MM.1S (cell line): ENCODE results near the gene SFMBT1.

Experiments used
- DNase-seq: peaks from one replicate; pipeline ENCODE4 v3.0.0-alpha.2; 2015
- H2AFZ ChIP-seq: fragments of 300-600 bp; sonication (generic); 2 replicates; pipeline ENCODE4 v1.6.0; 2016; ENCODE audit warnings: antibody characterized with exemption, low read length
- H3F3A ChIP-seq: fragments of 300-600 bp; sonication (generic); 2 replicates; pipeline ENCODE4 v1.6.1; 2016; ENCODE audit warnings: mild to moderate bottlenecking, antibody characterized with exemption, low read length, moderate library complexity, mixed read lengths; ENCODE audit not compliant: insufficient read depth
- H3K27ac ChIP-seq: fragments of 300-600 bp; sonication (generic); 2 replicates; pipeline ENCODE4 v1.5.1; 2016; ENCODE audit warnings: mild to moderate bottlenecking, low read length
- H3K27me3 ChIP-seq: fragments of 300-600 bp; sonication (generic); replicated peaks from 2 replicates; pipeline ENCODE4 v1.6.0; 2016; ENCODE audit warnings: low read length; ENCODE audit not compliant: insufficient read depth
- H3K36me3 ChIP-seq: fragments of 300-600 bp; sonication (generic); replicated peaks from 2 replicates; pipeline ENCODE4 v1.6.1; 2016; ENCODE audit warnings: mild to moderate bottlenecking, low read length, mixed read lengths; ENCODE audit not compliant: insufficient read depth
- H3K4me1 ChIP-seq: fragments of 300-600 bp; sonication (generic); 2 replicates; pipeline ENCODE4 v1.6.1; 2016; ENCODE audit warnings: low read length, mixed read lengths
- H3K4me2 ChIP-seq: fragments of 300-600 bp; sonication (generic); 2 replicates; pipeline ENCODE4 v1.6.0; 2016; ENCODE audit warnings: low read depth, low read length
- H3K4me3 ChIP-seq: fragments of 300-600 bp; sonication (generic); 2 replicates; pipeline ENCODE4 v1.5.1; 2016; ENCODE audit warnings: low read length, mixed read lengths
- H3K79me2 ChIP-seq: fragments of 300-600 bp; sonication (generic); 2 replicates; pipeline ENCODE4 v1.6.1; 2016; ENCODE audit warnings: mixed run types, low read length, mixed read lengths
- H3K9ac ChIP-seq: fragments of 300-600 bp; sonication (generic); 2 replicates; pipeline ENCODE4 v1.6.1; 2016; ENCODE audit warnings: low read length, mixed read lengths
- H3K9me2 ChIP-seq: fragments of 300-600 bp; sonication (generic); replicated peaks from 2 replicates; pipeline ENCODE4 v1.6.1; 2016; ENCODE audit warnings: mild to moderate bottlenecking, low read length, mixed read lengths; ENCODE audit not compliant: insufficient read depth
- H3K9me3 ChIP-seq: fragments of 300-600 bp; sonication (generic); replicated peaks from 2 replicates; pipeline ENCODE4 v1.6.1; 2016; ENCODE audit warnings: mild to moderate bottlenecking, low read length, mixed read lengths; ENCODE audit not compliant: insufficient read depth
- H4K20me1 ChIP-seq: fragments of 300-600 bp; sonication (generic); 2 replicates; pipeline ENCODE4 v1.6.1; 2016; ENCODE audit warnings: mild to moderate bottlenecking, low read length, moderate library complexity, mixed read lengths; ENCODE audit not compliant: insufficient read depth
- CTCF ChIP-seq: fragments of 300-600 bp; sonication (generic); IDR thresholded peaks from 2 replicates; pipeline ENCODE4 v1.5.1; 2016; ENCODE audit warnings: antibody characterized with exemption, low read length, mixed read lengths
- EZH2 ChIP-seq: fragments of 300-600 bp; sonication (generic); optimal IDR thresholded peaks from 2 replicates; pipeline ENCODE3; 2017; ENCODE audit warnings: low read depth, mild to moderate bottlenecking, antibody characterized with exemption, low read length, mixed read lengths
- EZH2phosphoT487 ChIP-seq: fragments of 300-600 bp; sonication (generic); IDR thresholded peaks from 2 replicates; pipeline ENCODE4 v1.6.1; 2018; ENCODE audit warnings: antibody characterized with exemption, low read length

Gene SFMBT1

GRCh38 chr3:52866427-52866826, 179.4 kb downstream of the SFMBT1 start:
- Histone ChIP-seq H3K9me2 (no peaks in the 10 kb centered on the region), H3F3A (no peaks in the 10 kb centered on the region), H3K79me2 (no peaks in the 10 kb centered on the region), H3K36me3 (no peaks in the 10 kb centered on the region), H3K27ac (no peak overlapping the region), H2AFZ (no peak overlapping the region), H3K4me3 (no peak overlapping the region), H3K4me2 (no peak overlapping the region), H3K4me1 (no peaks in the 10 kb centered on the region), H4K20me1 (no peaks in the 10 kb centered on the region), H3K9ac (no peak overlapping the region), H3K27me3 (no peaks in the 10 kb centered on the region), H3K9me3 (no peaks in the 10 kb centered on the region)
- no peak for DNase-seq
- no peak for TF ChIP-seq CTCF
- no peak for TF ChIP-seq EZH2phosphoT487
- no peak for TF ChIP-seq EZH2

GRCh38 chr3:52865994-52866393, 179.9 kb downstream of the SFMBT1 start:
- H3K36me3 ChIP-seq, result no peaks in the 10 kb centered on the region
- H3K79me2 ChIP-seq, result no peaks in the 10 kb centered on the region
- TF ChIP-seq EZH2 (no peak), CTCF (no peak), EZH2phosphoT487 (no peak)
- no peak for DNase-seq
- H3K9ac ChIP-seq, result no peak overlapping the region
- no peak overlapping the region for H3K4me2 ChIP-seq
- H3K9me2 ChIP-seq, result no peaks in the 10 kb centered on the region
- H3K27me3 ChIP-seq, result no peaks in the 10 kb centered on the region
- no peak overlapping the region for H3K4me3 ChIP-seq
- no peaks in the 10 kb centered on the region for H3K9me3 ChIP-seq
- H3K4me1 ChIP-seq, result no peaks in the 10 kb centered on the region
- no peak overlapping the region for H2AFZ ChIP-seq
- no peaks in the 10 kb centered on the region for H4K20me1 ChIP-seq
- H3F3A ChIP-seq, result no peaks in the 10 kb centered on the region
- H3K27ac ChIP-seq, result no peak overlapping the region

- TF ChIP-seq EZH2phosphoT487, result no peak
- TF ChIP-seq EZH2, result no peak
- no peak for TF ChIP-seq CTCF
These were observed 185.5 kb downstream of the SFMBT1 start for GRCh38 chr3:52860424-52860768.

More at GRCh38 chr3:52860424-52860768, 185.5 kb downstream of the SFMBT1 start:
- H3K27me3 ChIP-seq, result no peaks in the 10 kb centered on the region
- no peaks in the 10 kb centered on the region for H3K36me3 ChIP-seq
- no peak for DNase-seq
- H3K79me2 ChIP-seq, result no peaks in the 10 kb centered on the region
- no peak overlapping the region for H3K4me3 ChIP-seq
- H3K27ac ChIP-seq, result no peak overlapping the region
- H3K4me2 ChIP-seq, result no peak overlapping the region
- no peaks in the 10 kb centered on the region for H3K9me3 ChIP-seq
- no peak overlapping the region for H2AFZ ChIP-seq
- H3K9ac ChIP-seq, result no peak overlapping the region
- H3F3A ChIP-seq, result no peaks in the 10 kb centered on the region
- H3K4me1 ChIP-seq, result no peaks in the 10 kb centered on the region
- no peaks in the 10 kb centered on the region for H3K9me2 ChIP-seq
- no peaks in the 10 kb centered on the region for H4K20me1 ChIP-seq
